HepG2 (cell line): ENCODE results near the gene TIFAB. TPM values are rescaled to one million over a fixed set of nuclear protein-coding genes. Genes with fewer than 3 reads are reported as not detected.

Experiments used
- CAMTA2 ChIP-seq: sonication (generic); formaldehyde crosslinking; IDR thresholded peaks from 2 replicates; pipeline ENCODE4 v1.4.0; 2020; ENCODE audit warnings: mild to moderate bottlenecking, missing genetic modification reagents, borderline replicate concordance
- CENPX ChIP-seq: sonication (generic); formaldehyde crosslinking; IDR thresholded peaks from 2 replicates; pipeline ENCODE4 v1.9.0; 2021; ENCODE audit warnings: mild to moderate bottlenecking, missing genetic modification reagents, moderate library complexity
- MYC ChIP-seq: sonication (generic); formaldehyde crosslinking; IDR thresholded peaks from 2 replicates; pipeline ENCODE4 v1.9.0; 2021; ENCODE audit warnings: missing genetic modification reagents, borderline replicate concordance
- NFKB2 ChIP-seq: sonication (generic); formaldehyde crosslinking; IDR thresholded peaks from 2 replicates; pipeline ENCODE4 v1.4.0; 2020; ENCODE audit warnings: missing genetic modification reagents, borderline replicate concordance
- NRL ChIP-seq: sonication (generic); formaldehyde crosslinking; IDR thresholded peaks from 2 replicates; pipeline ENCODE4 v1.5.0; 2020; ENCODE audit warnings: missing genetic modification reagents, mild to moderate bottlenecking, moderate library complexity, borderline replicate concordance
- THAP9 ChIP-seq: sonication (generic); formaldehyde crosslinking; IDR thresholded peaks from 2 replicates; pipeline ENCODE4; 2020; ENCODE audit warnings: missing genetic modification reagents, mild to moderate bottlenecking, borderline replicate concordance
- ZNF18 ChIP-seq: sonication (generic); formaldehyde crosslinking; IDR thresholded peaks from 2 replicates; pipeline ENCODE4 v1.8.0; 2022; ENCODE audit warnings: mild to moderate bottlenecking, missing genetic modification reagents; ENCODE audit not compliant: insufficient replicate concordance
- ZNF552 ChIP-seq: sonication (generic); formaldehyde crosslinking; IDR thresholded peaks from 2 replicates; pipeline ENCODE4 v1.9.0; 2022; ENCODE audit warnings: missing genetic modification reagents, mild to moderate bottlenecking, borderline replicate concordance
- ZSCAN9 ChIP-seq: IDR thresholded peaks from 2 replicates; pipeline ENCODE4 v1.6.1; 2016; ENCODE audit warnings: borderline replicate concordance
- polyA plus RNA-seq, 8 experiments: library from polyadenylated mRNA; depleted of rRNA in 3 of 8; stranded (reverse) in 7 of 8; unstranded in 1 of 8; fragments of >200 nt; fragmentation: Illumina TruSeq in 4 of 8; extraction: Trizol in 4 of 8; gene quantifications; 2 replicates each; pipeline versions ENCODE4 v1.2.1 to v1.2.3, GENCODE V29; 2011 to 2016; ENCODE audit warnings: low read depth in 4 of 8, missing spikeins in 1 of 8, mixed read lengths in 1 of 8; ENCODE audit not compliant: insufficient read depth in 1 of 8
- total RNA-seq, 5 experiments: library from RNA; depleted of rRNA; stranded (reverse); fragments of >200 nt; fragmentation: Illumina TruSeq; extraction: Trizol; gene quantifications; 2 replicates each; pipeline ENCODE4 v1.2.3, GENCODE V29; 2016; ENCODE audit warnings: low read depth in 1 of 5
- TF ChIP-seq, protein P1 (sequence below): sonication (generic); formaldehyde crosslinking; IDR thresholded peaks from 2 replicates; pipeline ENCODE4 v1.8.1; 2023; ENCODE audit warnings: missing genetic modification reagents, inconsistent platforms, borderline replicate concordance
- TF ChIP-seq, protein P2 (sequence below): sonication (generic); formaldehyde crosslinking; IDR thresholded peaks from 2 replicates; pipeline ENCODE4 v1.4.0; 2020; ENCODE audit warnings: missing genetic modification reagents
- TF ChIP-seq, protein P3 (sequence below): fragments of 450-650 bp; IDR thresholded peaks from 2 replicates; pipeline ENCODE4 v1.6.1; 2016
- TF ChIP-seq, protein P4 (sequence below): sonication (generic); formaldehyde crosslinking; IDR thresholded peaks from 2 replicates; pipeline ENCODE4 v1.5.0; 2020; ENCODE audit warnings: missing genetic modification reagents

TIFAB gene
- total and polyA plus RNA-seq, 2 of the 13 experiments (the other 11 are each of a cell fraction or from before 2014, with no cell fraction given): not detected

- TF ChIP-seq, protein P1, sequence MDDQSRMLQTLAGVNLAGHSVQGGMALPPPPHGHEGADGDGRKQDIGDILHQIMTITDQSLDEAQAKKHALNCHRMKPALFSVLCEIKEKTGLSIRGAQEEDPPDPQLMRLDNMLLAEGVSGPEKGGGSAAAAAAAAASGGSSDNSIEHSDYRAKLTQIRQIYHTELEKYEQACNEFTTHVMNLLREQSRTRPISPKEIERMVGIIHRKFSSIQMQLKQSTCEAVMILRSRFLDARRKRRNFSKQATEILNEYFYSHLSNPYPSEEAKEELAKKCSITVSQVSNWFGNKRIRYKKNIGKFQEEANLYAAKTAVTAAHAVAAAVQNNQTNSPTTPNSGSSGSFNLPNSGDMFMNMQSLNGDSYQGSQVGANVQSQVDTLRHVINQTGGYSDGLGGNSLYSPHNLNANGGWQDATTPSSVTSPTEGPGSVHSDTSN (CRISPR knock-in tag): no peak
- no peak for TF ChIP-seq CAMTA2 (CRISPR knock-in tag)
- TF ChIP-seq ZNF552 (CRISPR knock-in tag): no peak
- no peak for TF ChIP-seq ZSCAN9
- TF ChIP-seq NRL: 0 out of 2 replicates have a peak, but pooled peaks have one; percentile 4
- TF ChIP-seq, protein P2, sequence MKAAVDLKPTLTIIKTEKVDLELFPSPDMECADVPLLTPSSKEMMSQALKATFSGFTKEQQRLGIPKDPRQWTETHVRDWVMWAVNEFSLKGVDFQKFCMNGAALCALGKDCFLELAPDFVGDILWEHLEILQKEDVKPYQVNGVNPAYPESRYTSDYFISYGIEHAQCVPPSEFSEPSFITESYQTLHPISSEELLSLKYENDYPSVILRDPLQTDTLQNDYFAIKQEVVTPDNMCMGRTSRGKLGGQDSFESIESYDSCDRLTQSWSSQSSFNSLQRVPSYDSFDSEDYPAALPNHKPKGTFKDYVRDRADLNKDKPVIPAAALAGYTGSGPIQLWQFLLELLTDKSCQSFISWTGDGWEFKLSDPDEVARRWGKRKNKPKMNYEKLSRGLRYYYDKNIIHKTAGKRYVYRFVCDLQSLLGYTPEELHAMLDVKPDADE (CRISPR knock-in tag): no peak
- TF ChIP-seq, protein P3, sequence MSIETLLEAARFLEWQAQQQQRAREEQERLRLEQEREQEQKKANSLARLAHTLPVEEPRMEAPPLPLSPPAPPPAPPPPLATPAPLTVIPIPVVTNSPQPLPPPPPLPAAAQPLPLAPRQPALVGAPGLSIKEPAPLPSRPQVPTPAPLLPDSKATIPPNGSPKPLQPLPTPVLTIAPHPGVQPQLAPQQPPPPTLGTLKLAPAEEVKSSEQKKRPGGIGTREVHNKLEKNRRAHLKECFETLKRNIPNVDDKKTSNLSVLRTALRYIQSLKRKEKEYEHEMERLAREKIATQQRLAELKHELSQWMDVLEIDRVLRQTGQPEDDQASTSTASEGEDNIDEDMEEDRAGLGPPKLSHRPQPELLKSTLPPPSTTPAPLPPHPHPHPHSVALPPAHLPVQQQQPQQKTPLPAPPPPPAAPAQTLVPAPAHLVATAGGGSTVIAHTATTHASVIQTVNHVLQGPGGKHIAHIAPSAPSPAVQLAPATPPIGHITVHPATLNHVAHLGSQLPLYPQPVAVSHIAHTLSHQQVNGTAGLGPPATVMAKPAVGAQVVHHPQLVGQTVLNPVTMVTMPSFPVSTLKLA: no peak
- no peak for TF ChIP-seq NFKB2 (CRISPR knock-in tag)
- no peak for TF ChIP-seq CENPX
- no peak; the same call in 1 of the 2 replicates for TF ChIP-seq MYC (CRISPR knock-in tag)
- TF ChIP-seq, protein P4, sequence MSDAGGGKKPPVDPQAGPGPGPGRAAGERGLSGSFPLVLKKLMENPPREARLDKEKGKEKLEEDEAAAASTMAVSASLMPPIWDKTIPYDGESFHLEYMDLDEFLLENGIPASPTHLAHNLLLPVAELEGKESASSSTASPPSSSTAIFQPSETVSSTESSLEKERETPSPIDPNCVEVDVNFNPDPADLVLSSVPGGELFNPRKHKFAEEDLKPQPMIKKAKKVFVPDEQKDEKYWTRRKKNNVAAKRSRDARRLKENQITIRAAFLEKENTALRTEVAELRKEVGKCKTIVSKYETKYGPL (CRISPR knock-in tag): no peak
- peak; percentile 53 for TF ChIP-seq ZNF18
- TF ChIP-seq THAP9 (CRISPR knock-in tag): no peak
Measured at GRCh38 chr5:135489466-135490244, 37.5 kb upstream of the TIFAB start (continued).
